Measurements from ENCODE around the gene SUSD4. TPM values are rescaled to one million over a fixed set of nuclear protein-coding genes. Genes with fewer than 3 reads are reported as not detected.

SUSD4 gene
- total RNA-seq, 6 experiments from 2014 or later, result 0.33 to 0.96 (median 0.70) TPM

- no peak for TF ChIP-seq CTCF (IDR thresholded peaks at IDR 0.05)
- H3K4me1 Mint-ChIP-seq (ENCODE audit: low read depth), result no peaks in the 10 kb centered on the region
- H3K4me3 Mint-ChIP-seq, result no peak overlapping the region
- DNase-seq, result no peak
- no peaks in the 10 kb centered on the region for H3K9me3 Mint-ChIP-seq
- H3K27ac Mint-ChIP-seq, result no peak overlapping the region
- no peaks in the 10 kb centered on the region for H3K36me3 Mint-ChIP-seq (ENCODE audit: low read depth)
- H3K27me3 Mint-ChIP-seq (ENCODE audit: insufficient read depth), result peaks cover 21% of the 10 kb centered on the region
Measured at GRCh38 chr1:223276029-223276428, 87.9 kb downstream of the SUSD4 start.

- no peak for DNase-seq
- Mint-ChIP-seq H3K4me1 (ENCODE audit: low read depth) (no peaks in the 10 kb centered on the region), H3K4me3 (no peak overlapping the region), H3K27ac (no peak overlapping the region), H3K36me3 (ENCODE audit: low read depth) (no peaks in the 10 kb centered on the region), H3K27me3 (ENCODE audit: insufficient read depth) (peaks cover 23% of the 10 kb centered on the region), H3K9me3 (no peaks in the 10 kb centered on the region)
- no peak for TF ChIP-seq CTCF (IDR thresholded peaks at IDR 0.05)
Measured at GRCh38 chr1:223273511-223273910, 90.5 kb downstream of the SUSD4 start.

GRCh38 chr1:223271085-223271781 is 92.7 kb downstream of the SUSD4 start:
- no peak overlapping the region for H3K27ac Mint-ChIP-seq
- H3K4me1 Mint-ChIP-seq (ENCODE audit: low read depth), result no peaks in the 10 kb centered on the region
- no peak for TF ChIP-seq CTCF (IDR thresholded peaks at IDR 0.05)
- no peak overlapping the region for H3K4me3 Mint-ChIP-seq
- no peaks in the 10 kb centered on the region for H3K9me3 Mint-ChIP-seq
- peaks cover 25% of the 10 kb centered on the region for H3K27me3 Mint-ChIP-seq (ENCODE audit: insufficient read depth)
- DNase-seq, result no peak
- H3K36me3 Mint-ChIP-seq (ENCODE audit: low read depth), result no peaks in the 10 kb centered on the region

- no peak overlapping the region for H3K27ac Mint-ChIP-seq
- peaks cover 22% of the 10 kb centered on the region for H3K27me3 Mint-ChIP-seq (ENCODE audit: insufficient read depth)
- H3K36me3 Mint-ChIP-seq (ENCODE audit: low read depth), result no peaks in the 10 kb centered on the region
- no peaks in the 10 kb centered on the region for H3K9me3 Mint-ChIP-seq
- no peak for DNase-seq
- no peaks in the 10 kb centered on the region for H3K4me1 Mint-ChIP-seq (ENCODE audit: low read depth)
- no peak for TF ChIP-seq CTCF (IDR thresholded peaks at IDR 0.05)
- H3K4me3 Mint-ChIP-seq, result no peak overlapping the region
Measured at GRCh38 chr1:223270155-223270554, 93.8 kb downstream of the SUSD4 start.

GRCh38 chr1:223269006-223269405 is 95.0 kb downstream of the SUSD4 start:
- Mint-ChIP-seq H3K4me1 (ENCODE audit: low read depth) (no peaks in the 10 kb centered on the region), H3K27me3 (ENCODE audit: insufficient read depth) (peaks cover 27% of the 10 kb centered on the region), H3K36me3 (ENCODE audit: low read depth) (no peaks in the 10 kb centered on the region), H3K27ac (no peak overlapping the region), H3K9me3 (no peaks in the 10 kb centered on the region), H3K4me3 (no peak overlapping the region)
- DNase-seq, result no peak
- no peak for TF ChIP-seq CTCF (IDR thresholded peaks at IDR 0.05)
